Erythroblast (primary cell): ENCODE measurements around the gene DPM1.

Experiments
- GATA1 ChIP-seq: IDR thresholded peaks from 2 replicates; pipeline ENCODE4 v1.6.1; 2011; ENCODE audit warnings: low read depth, mild to moderate bottlenecking, control low read depth, low read length, moderate library complexity
- POLR2A ChIP-seq: IDR thresholded peaks from 2 replicates; pipeline ENCODE4 v1.6.1; 2011; ENCODE audit warnings: mild to moderate bottlenecking, low read length

DNA sequence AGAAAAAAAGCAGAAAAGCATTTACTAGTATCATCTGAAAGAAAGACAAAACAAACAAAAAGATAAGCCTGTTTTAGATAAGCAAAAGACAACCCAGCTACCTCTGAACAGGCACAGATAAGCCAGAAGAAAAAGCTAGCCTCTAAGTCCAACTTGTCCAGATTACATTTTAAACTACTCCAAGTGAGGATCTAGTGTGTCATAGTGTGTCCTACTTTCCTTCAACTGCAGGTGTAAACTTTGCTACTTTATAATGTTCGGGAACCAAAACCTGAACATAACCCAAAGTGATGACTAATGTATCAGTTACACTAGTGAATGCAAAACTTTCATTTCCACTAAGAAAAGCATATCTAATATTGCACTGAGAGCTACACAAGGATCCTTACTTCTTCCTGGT, 46.6 kb downstream of the DPM1 start:
- TF ChIP-seq POLR2A (no peak), GATA1 (no peak)
